Measurements from ENCODE around the gene DNASE1. TPM values are rescaled to one million over a fixed set of nuclear protein-coding genes. Genes with fewer than 3 reads are reported as not detected.

The DNASE1 gene
- total and polyA plus RNA-seq, 9 of the 15 experiments (the other 6 are each of a cell fraction or from before 2014, with no cell fraction given): 0.53 to 10.1 (median 5.9) TPM

- TF ChIP-seq GABPB2 (CRISPR knock-in tag; conservative IDR thresholded peaks at IDR 0.05): no peak
- no peak for TF ChIP-seq EHMT2 (IDR thresholded peaks at IDR 0.05)
- no peak for TF ChIP-seq CSDE1 (IDR thresholded peaks at IDR 0.05)
- no peak for TF ChIP-seq CBX5 (IDR thresholded peaks at IDR 0.05; ENCODE audit: borderline replicate concordance, low read depth)
- TF ChIP-seq ATF1 (CRISPR knock-in tag; IDR thresholded peaks at IDR 0.05): no peak
- no peak for TF ChIP-seq ATF1 (tag; IDR thresholded peaks at IDR 0.05)
- TF ChIP-seq KLF1 (tag; IDR thresholded peaks at IDR 0.05): no peak
- 0 out of 4 replicates have a peak, but pooled peaks of 1 of the 2 experiments have one; percentile 20 for TF ChIP-seq NRF1 (conservative IDR thresholded peaks at IDR 0.05 in 1 of 2, IDR thresholded peaks at IDR 0.05 in 1 of 2)
- no peak for TF ChIP-seq TAF15 (IDR thresholded peaks at IDR 0.05; ENCODE audit: low read depth, low read length)
- TF ChIP-seq PCBP1 (IDR thresholded peaks at IDR 0.05; ENCODE audit: low read depth, low read length, poor library complexity, severe bottlenecking): no peak
- no peak for TF ChIP-seq ARID3B (CRISPR knock-in tag; IDR thresholded peaks at IDR 0.05; ENCODE audit: borderline replicate concordance)
- no peak for TF ChIP-seq ZNF586 (CRISPR knock-in tag; conservative IDR thresholded peaks at IDR 0.05)
- TF ChIP-seq SREBF1 (IDR thresholded peaks at IDR 0.05; ENCODE audit: borderline replicate concordance, low read depth, low read length): no peak
- no peak for TF ChIP-seq ZBTB1 (CRISPR knock-in tag; IDR thresholded peaks at IDR 0.05; ENCODE audit: borderline replicate concordance, low read depth)
- TF ChIP-seq ZNF696 (CRISPR knock-in tag; conservative IDR thresholded peaks at IDR 0.05): no peak
- TF ChIP-seq UBTF (IDR thresholded peaks at IDR 0.05; ENCODE audit: borderline replicate concordance in 1 of 2, low read depth in 2 of 2, low read length in 2 of 2): no peak
- TF ChIP-seq DACH1 (IDR thresholded peaks at IDR 0.05; ENCODE audit: partially characterized antibody): no peak
- no peak for TF ChIP-seq ZSCAN32 (CRISPR knock-in tag; IDR thresholded peaks at IDR 0.05)
- TF ChIP-seq KDM5B (IDR thresholded peaks at IDR 0.05; ENCODE audit: insufficient replicate concordance, low read depth, low read length): no peak
- peak; percentile 86 for TF ChIP-seq BHLHE40 (IDR thresholded peaks at IDR 0.05; ENCODE audit: low read length)
- TF ChIP-seq SP2 (IDR thresholded peaks at IDR 0.05; ENCODE audit: extremely low read depth, low read depth, low read length, poor library complexity, severe bottlenecking): no peak
Measured at GRCh38 chr16:3696425-3697218, 42.1 kb downstream of the DNASE1 start (continued).
